ENCODE results near the gene MAPK1. TPM values are rescaled to one million over a fixed set of nuclear protein-coding genes. Genes with fewer than 3 reads are reported as not detected.
"Not testable (repeated sequence)": the region's sequence is repeated elsewhere in the genome, so short reads cannot be mapped to it uniquely, and the experiment has no call there.

Gene MAPK1
- total RNA-seq, 1 donor from 2014 or later, result 124 TPM

DNA sequence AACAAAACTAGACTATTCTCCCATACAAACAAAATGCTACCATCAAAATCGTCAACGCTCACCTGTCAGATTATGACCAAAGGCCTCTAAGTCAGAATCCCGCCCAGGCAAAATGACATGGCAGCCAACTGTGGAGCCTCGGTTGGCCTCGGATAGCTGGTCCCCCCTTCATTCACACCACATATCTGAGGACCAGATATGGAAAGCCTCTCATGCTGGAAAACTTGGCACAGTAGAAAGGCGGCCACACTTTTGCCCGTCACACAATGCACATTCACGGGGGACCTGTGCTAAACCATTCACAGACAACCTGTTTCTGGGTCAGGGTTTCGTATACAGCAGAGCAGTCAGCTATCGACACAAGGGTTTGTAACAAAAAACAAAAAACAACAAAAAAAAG, 11.2 kb downstream of the MAPK1 start:
- intact Hi-C loops (cut with DNase I), result no loop called here

DNA sequence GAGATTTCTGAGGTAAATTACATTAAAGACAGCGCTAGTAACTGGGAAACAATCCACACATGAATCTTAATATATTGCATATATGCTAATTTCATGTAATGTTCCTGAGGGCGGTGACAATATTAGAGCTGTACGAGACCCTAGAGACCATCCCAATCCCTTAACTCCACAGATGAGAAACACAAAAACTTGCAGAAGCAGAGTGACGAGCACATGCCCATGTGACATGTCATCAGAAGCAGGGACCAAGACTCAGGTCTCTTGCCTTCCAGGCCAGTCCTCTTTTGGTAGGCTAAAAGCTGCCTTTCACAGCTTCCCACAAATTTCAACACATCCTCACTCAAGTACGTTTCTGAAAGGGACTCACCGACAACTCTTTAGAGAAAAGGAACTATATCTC, 11.8 kb downstream of the MAPK1 start:
- intact Hi-C loops (cut with DNase I), result no loop called here
- DNase-seq (ENCODE audit: low spot score), result no peak

More for the DNA sequence above, 11.2 kb downstream of the MAPK1 start:
- DNase-seq (ENCODE audit: low spot score), result no peak

DNA sequence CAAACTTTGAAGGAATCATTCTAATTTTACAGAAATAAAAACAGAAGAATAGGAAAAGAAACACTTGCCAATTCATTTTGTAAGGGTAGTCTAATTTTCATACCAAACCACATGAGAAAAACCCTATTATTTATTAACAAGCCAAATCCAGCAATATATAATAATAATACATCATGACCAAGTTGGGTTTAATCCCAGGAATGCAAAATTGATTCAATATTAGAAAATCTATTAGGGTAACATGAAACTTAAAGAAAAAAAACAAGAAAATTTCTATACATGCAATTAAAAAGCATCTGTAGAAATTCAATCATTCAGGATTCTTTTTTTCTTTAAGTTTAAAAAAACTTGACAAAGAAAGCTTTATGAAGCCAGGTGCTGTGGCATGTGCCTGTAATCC, 16.8 kb downstream of the MAPK1 start:
- DNase-seq (ENCODE audit: low spot score), result no peak
- intact Hi-C loops (cut with DNase I), result no loop called here

DNA sequence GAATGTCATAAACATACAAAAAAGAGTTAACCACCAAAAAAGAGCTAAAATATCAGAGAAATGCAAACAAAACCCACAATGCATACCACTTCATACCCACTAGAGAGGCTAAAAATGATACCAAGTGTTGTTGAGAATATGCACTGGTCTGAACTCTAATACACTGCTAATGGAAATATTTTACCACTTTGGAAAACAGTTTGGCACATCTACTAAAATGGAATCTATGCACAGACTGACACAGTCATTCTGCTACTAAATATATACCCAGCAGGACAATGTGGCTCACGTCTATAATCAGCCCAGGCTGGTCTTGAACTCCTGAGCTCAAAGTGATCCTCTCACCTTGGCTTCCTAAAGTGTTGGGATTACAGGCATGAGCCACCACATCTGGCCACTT, 18.0 kb downstream of the MAPK1 start:
- intact Hi-C loops (cut with DNase I), result no loop called here
- DNase-seq (ENCODE audit: low spot score), result no peak

DNA sequence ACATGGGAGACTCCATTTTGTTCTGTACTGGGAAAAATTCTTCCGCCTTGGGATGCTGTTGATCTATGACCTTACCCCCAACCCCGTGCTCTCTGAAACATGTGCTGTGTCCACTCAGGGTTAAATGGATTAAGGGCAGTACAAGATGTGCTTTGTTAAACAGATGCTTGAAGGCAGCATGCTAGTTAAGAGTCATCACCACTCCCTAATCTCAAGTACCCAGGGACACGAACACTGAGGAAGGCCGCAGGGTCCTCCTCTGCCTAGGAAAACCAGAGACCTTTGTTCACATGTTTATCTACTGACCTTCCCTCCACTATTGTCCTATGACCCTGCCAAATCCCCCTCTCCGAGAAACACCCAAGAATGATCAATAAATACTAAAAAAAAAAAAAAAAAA, 19.4 kb downstream of the MAPK1 start:
- DNase-seq (ENCODE audit: low spot score); intact Hi-C loops (cut with DNase I): not testable (repeated sequence)

DNA sequence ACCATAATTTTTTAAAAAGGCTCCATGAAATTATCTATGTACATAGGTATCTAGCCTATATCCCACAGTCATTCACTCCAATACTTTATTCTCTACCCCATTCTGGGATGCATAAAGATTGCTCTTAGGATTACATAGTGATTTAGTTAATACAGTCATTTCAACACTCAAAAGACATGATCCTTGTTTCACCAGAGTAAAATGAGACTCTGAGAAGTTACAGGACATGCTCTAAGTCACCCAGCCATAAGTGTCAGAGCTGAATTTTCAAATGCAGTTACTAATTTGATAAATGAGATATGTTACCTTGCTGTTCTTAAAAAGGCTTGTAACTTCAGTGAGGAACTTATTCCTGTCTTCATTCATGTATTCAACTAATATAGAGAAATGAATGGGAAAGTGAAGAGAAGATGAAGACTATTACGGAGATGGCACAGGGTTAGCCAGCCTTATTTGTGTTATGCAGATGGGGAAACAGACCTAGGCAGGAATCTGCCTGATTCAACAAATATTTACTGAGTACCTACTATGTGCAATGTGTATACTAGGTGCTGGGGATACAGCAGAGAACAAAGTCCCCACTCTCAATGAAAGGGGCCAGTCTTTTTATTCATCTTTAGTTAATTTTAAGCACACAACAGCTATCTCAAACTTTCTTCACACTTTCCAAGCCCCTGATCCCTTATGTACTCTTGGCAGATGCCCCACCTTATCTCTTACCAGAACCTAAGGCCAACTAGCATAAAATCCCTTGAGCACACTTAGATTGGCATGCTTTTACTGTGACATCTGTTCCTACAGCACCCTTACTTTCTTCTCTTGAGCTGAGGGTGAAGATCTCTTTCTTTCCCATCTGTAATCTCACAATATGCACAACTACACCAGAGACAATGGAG, 21.6 kb downstream of the MAPK1 start:
- DNase-seq (ENCODE audit: low spot score), result no peak
- intact Hi-C loops (cut with DNase I), result no loop called here

DNA sequence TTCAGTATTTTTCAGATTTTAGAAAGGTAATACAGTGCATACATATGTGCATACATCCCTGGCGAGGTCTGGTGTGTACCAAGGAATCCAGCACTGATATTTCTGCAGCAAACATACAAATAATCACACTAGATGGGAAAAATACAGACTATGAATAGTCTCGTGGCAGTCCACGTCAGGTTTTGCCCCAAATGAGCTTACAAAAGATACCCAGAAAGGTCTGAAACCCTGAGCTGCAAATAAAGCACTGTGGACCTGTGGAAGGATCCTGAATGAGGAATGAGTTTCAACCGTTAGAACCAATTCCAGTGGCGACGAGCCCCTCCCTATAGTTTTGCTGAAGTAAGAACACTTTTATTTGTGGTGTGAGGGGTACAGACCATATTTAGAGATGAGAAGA, 24.5 kb downstream of the MAPK1 start:
- DNase-seq (ENCODE audit: low spot score), result no peak
- intact Hi-C loops (cut with DNase I), result no loop called here

DNA sequence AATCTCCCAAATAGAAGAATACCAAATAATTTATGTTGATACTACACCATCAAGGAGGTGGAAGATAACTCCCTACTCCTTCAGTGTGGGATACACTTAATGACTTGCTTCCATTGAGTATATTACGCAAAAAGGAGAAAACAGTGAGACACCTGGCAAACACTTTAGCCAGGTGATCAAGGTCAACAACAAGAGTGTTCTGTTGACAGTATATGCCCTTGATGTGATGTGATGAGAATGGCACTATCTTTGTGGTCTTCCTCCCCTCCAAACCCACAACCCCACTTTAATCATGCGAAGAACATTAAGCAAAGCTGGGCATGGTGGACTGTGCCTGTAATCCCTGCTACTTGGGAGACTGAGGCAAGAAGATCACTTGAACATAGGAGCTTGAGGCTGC, 26.0 kb downstream of the MAPK1 start:
- intact Hi-C loops (cut with DNase I), result no loop called here
- no peak for DNase-seq (ENCODE audit: low spot score)

DNA sequence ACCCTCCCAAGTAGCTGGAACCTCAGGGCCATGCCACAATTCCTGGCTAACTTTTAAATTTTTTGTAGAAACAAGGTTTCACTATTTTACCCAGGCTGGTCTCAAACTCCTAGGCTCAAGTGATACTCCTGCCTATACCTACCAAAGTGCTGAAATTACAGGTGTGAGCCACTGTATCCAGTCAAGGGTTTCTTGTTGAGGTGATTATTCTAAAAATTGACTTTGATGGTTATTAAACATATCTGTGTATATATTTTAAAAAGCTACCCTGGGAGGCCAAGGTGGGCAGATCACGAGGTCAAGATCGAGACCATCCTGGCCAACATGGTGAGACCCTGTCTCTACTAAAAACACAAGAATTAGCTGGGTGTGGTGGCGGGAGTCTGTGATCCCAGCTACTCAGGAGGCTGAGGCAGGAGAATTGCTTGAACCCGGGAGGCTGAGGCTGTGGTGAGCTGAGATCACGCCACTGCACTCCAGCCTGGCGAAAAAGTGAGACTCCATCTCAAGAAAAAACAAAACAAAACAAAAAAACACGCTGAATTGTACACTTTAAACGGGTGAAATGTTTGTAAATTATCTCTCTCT, 27.1 kb downstream of the MAPK1 start:
- no peak for DNase-seq (ENCODE audit: low spot score)

DNA sequence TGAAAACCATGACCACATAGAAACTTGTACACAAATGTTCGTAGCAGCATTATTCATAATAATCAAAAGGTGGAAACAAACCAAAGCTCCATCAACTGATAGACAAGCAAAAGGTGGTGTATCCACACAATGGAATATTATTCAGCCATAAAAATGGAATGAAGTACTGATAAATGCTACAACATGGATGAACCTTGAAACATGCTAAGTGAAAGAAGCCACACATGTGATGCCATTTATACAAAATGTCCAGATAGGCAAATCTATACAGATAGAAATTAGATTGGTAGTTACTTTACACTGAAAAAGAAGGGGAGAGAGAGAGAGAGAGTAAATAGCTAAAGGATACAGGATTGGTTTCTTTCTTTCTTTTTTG, 27.7 kb downstream of the MAPK1 start:
- intact Hi-C loops (cut with DNase I), result no loop called here

More for the DNA sequence above, 27.1 kb downstream of the MAPK1 start:
- intact Hi-C loops (cut with DNase I), result no loop called here

DNA sequence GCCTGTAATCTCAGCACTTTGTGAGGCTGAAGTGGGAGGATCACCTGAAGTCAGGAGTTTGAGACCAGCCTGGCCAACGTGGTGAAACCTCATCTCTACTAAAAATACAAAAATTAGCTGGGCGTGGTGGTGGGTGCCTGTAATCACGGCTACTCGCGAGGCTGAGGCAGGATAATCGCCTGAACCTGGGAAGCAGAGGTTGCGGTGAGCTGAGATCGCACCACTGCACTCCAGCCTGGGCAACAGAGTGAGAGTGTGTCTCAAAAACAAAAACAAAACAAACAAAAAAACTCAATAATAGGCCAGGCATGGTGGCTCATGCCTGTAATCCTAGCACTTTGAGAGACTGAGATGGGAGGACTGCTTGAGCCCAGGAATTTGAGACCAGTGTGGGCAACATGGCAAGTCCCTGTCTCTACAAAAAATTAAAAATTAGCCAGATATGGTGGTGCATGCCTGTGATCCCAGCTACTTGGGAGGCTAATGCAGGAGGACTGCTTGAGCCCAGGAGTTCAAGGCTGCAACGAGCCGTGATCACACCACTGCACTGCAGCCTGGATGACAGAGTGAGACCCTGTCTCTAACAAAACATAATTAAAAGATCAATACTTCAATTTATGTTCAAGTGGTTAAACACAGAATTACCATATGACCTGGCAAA, 28.2 kb downstream of the MAPK1 start:
- intact Hi-C loops (cut with DNase I); DNase-seq (ENCODE audit: low spot score): not testable (repeated sequence)

More for the DNA sequence above, 27.7 kb downstream of the MAPK1 start:
- no peak for DNase-seq (ENCODE audit: low spot score)

DNA sequence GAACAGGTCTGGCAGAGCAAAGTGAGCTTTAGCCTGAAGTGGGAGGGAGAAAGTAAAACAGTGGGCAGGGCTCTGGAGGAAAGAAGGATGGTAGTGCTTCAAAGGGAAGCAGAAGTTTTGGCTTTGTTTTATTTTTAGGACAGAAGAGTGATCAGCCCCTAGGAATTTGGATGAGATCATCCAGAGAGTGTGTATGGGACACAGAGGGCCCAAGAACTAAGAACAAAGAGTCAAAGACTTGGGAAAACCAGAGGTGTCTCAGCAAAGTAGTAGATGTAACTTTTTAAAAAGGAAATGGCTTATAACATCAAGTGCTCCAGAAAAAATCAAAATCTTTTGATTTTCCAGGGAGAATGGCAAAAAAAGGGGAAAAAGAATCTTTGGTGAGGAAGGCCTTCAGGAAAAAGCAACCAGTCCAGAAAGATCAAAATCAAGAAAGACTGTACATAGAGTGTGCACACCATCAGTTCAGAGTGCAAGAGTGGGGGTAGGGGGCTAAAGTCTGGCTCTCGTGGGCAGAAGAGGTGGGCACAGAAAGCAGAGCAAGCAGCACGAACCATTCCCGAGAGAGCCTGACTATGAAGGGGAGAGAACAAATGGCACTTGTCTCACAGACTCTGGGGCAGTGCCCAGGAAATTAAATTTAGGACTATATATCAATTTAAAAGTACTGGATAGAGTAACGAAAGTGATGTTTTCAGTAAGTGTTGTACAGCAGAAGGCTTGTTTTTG, 30.0 kb downstream of the MAPK1 start:
- intact Hi-C loops (cut with DNase I), result no loop called here
- no peak for DNase-seq (ENCODE audit: low spot score)

DNA sequence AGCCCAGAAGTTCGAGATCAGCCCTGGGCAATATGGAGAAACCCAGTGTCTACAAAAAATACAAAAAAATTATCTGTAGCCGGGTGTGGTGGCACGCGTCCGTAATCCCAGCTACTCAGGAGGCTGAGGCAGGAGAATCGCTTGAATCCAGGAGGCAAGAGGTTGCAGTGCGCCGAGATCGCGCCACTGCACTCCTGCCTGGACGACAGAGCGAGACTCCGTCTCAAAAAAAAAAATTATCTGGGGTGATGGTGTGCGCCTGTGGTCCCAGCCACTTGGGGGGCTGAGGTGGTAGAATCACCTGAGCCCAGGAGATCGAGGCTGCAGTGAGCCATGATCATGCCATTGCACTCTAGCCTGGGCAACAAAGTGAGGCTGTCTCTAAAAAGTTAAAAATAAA, 31.0 kb downstream of the MAPK1 start:
- intact Hi-C loops (cut with DNase I); DNase-seq (ENCODE audit: low spot score): not testable (repeated sequence)

DNA sequence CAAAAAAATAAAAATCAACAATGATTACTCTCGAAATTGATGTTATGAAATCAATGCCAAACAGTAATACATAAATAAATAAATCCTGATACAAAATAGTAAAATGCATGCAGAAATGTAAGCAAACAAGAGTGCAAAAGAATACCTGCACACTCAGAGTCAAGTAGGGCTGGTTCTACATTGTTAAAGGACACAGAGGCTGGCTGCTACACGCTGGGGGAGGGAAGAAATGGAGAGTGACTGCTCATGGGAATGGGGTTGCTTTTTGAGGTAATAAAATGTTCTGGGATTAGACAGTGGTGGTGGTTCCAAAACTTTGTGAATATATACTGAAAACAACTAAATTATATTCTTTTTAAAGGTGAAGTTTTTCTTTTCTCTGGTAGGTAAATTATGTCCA, 32.1 kb downstream of the MAPK1 start:
- no peak for DNase-seq (ENCODE audit: low spot score)

DNA sequence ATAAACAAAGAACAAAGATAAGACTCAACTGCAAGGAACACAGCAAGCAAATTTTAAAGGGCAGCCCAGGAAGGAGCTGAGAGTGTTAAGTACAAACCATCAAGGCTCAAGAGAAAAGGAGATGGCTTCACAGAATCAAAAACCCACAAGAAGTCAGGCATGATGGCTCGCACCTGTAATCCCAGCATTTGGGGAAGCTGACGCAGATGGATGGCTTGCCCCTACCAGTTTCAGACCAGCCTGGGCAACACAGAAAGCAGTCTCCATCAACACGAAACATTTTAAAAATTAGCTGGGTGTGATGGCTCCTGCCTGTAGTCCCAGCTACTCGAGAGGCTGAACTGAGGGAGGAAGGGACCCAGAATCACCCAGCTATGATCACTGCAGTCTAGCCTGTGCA, 32.6 kb downstream of the MAPK1 start:
- no peak for DNase-seq (ENCODE audit: low spot score)
- intact Hi-C loops (cut with DNase I), result no loop called here

More for the DNA sequence above, 32.1 kb downstream of the MAPK1 start:
- intact Hi-C loops (cut with DNase I), result no loop called here

DNA sequence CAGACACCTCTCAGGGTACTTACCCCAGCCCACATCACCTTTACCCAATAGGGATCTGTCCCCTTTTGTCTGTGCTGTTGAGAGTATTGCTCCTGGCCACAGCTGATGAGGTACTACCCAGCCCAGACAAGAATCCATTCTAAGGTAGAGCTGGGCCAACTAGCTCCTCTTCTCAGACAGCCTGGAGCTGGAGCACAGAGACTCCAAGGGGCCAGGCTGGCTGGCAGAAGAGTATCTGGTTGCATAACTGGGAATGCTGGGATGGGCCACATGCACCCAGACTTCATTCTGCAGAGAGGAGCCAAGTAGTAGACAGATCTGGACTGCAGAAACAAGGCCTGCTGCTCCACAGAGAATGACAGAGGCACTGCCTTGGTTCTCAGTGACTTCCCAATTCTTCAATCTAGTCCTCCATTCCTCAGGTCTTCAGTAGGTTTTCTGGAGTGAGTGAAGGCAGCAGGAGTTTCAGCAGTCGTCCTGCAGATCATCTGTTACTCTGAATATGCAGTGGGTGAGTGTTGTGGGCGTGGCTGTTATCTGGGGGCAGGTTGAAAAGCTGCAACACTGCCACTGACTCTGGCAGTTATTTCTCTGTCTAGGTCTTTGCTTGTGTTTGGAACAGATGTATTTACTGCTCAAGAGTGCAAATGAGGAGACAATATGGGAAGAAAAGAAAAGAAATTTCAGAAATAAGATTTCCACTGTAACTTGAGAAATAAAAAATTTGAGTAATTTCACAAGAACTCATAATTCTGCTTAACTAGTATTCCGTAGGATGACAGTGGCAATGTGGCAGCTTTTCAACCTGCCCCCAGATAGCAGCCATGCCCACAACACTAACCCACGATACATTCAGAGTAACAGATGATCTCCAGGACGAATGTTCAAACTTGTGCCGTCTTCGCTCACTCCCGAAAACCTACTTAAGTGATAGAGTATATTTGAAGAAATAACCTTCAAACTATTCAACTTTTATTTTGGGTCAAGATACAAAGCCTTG, 34.9 kb downstream of the MAPK1 start:
- no peak for DNase-seq (ENCODE audit: low spot score)
- intact Hi-C loops (cut with DNase I), result no loop called here

DNA sequence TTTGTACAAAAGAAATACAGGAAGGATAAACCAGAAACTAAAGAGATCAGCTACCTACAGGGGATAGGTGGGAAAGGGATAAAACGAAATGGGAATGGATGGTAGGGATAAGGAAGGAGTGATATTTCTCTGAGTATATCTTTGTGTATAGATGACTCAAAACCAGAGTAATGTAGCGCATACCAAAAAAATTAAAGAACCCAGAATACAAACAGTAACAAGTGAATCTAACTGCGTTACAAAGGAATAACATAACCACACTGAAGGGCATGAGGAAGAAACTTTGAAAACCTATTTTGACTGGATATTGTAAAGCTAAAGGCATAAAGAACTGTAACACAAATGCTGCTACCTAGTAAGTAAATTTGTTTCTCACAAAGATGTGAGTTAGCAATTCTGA, 37.9 kb downstream of the MAPK1 start:
- DNase-seq (ENCODE audit: low spot score), result no peak
- intact Hi-C loops (cut with DNase I), result no loop called here

DNA sequence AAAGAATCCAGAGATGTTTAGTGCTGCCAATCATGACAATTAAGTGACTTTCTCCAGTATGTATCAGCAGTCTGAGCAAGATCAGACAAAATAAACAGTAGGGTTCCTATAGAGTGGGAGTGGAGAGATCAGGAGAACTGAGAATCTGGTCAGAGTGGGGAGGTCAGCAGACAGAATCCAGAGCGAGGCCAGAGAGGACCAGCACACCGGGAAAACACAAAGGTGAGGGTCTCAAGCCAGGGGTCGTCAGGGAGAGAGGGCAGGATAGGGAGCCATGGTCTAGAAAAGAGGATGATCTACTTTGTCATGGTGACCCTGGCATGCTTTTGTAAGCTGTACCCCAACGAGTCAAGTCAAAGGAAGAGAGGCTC, 39.2 kb downstream of the MAPK1 start:
- intact Hi-C loops (cut with DNase I), result no loop called here
- DNase-seq (ENCODE audit: low spot score), result no peak
